HG02610 (cell line): Measurements from ENCODE around the gene CACNA1C.

Experiments used
- ATAC-seq: cut with Tn5 transposase; IDR thresholded peaks from one replicate; pipeline ENCODE4 v1.9.1; 2021; ENCODE audit warnings: mild to moderate bottlenecking, moderate library complexity; ENCODE audit not compliant: unreplicated experiment

Gene CACNA1C

DNA sequence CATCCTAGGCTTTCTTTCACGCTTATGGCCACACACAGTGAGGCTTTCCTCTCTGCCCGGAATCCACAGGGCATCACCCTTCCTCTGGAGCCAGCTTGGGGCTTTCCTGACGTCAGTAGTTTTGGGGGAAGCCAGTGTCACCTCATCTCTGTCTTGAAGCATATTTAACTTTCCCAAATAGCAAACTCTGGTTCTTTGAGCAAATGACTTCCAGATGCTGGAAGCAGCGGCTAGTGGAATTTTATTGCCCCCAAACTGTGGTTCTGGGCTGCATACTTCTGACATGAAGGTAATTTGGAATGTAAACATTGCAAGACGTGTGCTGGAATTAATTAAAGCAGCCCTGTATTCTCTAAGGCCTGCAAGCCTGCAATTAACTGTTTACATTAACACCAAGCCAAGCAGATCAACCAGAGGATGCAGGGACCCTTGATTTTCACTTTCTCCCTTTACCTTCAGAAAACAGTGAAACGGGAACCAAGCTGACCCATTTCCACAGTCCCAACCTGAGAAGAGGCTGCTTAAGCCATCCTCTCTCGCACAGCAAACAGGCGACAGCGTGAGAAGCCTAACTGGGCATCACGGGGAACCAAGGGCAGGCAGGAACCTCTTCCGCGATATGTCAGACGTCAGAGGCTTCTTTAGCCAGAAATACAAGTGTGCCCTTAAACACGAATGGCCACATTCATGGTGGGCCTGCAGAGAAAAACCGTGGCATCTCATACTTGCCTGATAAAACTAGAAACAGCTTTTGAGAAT, 258.4 kb downstream of the CACNA1C start:
- no peak for ATAC-seq

DNA sequence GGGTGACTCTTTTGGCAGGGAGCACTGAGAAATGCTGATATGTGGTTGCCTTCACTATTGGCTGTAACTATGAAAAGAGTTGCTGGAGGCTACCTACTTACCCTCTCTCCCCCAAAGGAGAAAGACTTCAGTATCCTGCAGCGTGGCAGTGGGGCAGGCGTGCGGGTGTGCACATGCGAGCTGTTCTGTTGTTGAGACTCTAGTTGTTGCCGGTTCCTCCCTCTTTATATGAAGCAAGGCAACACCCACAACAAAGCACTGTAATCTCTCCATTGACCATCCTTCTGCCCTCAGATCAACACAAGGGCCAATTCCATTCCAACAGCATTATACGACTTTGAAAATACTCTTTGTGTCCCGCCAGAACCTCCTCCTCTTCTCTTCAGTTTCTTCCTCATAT, 259.4 kb downstream of the CACNA1C start:
- ATAC-seq, result no peak

DNA sequence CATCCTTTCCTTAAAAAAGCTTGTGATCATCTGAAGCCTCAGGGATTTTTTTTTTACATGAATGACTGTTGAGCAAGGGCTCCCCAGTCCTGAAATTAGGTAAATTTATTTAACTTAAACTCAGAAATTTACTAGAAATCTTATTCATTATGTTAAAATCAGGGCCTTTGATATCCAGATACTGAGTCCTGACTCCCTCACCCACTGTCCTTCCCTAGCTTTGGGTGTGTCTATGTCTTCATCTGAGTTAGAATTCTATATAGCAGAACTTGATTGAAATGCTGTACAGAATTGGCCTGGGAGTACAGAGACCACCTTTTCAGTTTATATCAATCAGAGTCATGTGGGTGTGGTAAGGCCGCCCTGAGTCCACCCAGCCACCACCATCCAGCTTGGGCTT, 260.0 kb downstream of the CACNA1C start:
- no peak for ATAC-seq

DNA sequence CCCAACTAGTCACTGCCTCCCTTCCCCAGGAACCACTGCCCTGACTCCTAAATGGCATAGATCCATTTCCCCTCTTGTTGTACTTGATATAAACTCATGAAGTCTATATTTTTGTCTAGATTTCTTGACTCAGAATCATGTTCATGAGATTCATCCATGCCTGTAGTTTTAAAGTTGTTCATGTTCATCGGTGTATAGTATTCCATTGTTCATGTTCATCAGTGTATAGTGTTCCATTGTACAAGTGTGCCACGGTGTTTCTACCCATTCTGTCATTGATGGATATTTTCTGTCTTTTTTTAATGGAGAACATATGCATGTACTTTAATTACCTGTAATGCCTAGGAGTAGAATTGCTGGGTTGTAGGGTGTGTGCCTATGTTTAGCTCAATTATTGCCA, 261.7 kb downstream of the CACNA1C start:
- ATAC-seq, result no peak

DNA sequence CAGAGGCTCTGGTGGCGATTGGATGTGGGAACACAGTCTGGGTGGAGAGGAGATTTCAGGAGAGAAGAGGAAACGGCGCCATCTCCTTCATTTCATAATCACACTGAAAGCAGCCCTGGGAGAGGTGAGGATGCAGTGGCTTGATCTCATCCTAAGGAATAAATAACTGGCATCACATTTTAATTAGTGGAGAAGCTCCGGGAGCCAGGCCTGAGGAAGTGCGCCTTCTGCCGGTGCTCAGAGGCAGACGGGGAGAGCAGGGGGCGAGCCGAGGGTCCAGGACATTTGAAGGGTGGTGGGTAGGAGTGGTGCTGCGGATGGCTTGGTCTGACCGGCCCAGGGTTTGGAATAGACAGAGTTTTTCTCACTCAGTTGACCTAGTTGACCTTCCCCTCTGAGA, 265.0 kb downstream of the CACNA1C start:
- ATAC-seq, result no peak

DNA sequence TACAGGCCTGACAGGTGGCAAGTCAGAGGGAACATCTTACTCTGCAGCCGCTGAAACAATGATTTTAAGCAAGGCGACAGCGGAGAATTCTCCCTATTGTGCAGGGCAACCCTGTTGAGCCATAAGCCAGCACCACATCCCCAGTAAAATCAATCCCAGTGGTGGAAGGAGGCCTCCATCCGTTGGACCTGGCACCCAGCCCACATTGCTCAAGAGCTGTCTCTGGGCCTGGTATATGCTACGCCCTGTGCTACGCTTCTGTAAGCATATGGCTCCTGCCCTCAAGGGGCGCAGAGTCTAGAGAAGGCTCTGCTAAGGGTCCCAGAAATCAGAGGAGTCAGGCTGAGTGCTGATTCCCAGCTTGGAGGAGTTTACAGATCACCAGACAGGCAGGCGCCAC, 265.5 kb downstream of the CACNA1C start:
- ATAC-seq, result no peak

DNA sequence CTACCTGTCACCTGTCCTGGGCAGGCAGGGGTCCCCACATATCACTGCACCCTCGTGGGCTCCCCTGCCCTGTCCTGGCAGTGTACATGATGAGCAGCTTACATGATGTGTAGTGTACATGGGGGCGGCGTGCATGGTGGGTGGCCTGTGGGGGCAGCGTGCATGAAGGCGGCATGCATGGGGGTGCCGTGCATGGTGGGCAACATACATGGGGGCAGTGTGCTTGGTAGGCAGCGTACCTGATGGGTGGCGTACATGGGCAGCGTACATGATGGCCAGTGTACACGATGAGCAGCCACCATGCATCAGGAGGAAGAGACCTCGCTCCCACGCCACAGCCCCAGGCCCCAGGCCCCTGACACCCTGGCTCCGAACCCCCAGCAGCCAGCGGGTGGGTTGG, 266.3 kb downstream of the CACNA1C start:
- ATAC-seq, result no peak

DNA sequence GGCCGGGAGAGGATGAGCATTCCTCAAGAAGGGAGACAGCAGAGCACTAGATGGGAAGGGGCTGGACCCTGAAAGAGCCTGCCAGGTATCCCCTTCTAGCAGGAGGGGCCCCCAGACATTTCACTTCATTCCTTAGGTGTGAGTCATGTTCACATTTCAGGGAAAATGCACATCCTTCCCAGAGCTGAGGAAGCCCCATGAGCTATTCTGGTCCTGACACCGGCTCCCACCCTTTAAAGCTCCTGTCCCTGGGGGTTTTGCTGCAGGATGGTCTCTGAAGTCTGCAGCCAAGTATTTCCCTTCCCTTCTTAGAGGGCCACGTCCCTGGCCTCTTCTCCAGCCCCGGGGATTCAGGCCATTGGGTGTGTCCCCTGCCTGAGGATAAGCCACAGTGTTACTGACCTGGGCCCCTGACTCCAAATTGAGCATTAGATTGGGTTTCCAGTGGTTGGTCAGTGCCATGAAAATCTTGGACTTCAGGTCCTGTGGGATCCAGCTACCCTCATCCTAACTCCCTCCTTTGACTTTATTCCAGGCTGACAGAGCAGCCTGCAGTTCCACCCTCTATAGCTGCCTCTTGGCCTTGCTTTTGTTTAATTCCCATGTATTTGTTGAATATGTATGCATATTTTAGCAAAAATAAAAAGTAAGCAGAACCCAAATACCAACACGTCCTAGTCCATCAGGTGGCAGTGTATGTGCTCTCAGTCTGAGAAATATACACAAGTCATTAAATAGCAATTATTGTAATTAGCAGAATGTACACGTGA, 267.1 kb downstream of the CACNA1C start:
- no peak for ATAC-seq

DNA sequence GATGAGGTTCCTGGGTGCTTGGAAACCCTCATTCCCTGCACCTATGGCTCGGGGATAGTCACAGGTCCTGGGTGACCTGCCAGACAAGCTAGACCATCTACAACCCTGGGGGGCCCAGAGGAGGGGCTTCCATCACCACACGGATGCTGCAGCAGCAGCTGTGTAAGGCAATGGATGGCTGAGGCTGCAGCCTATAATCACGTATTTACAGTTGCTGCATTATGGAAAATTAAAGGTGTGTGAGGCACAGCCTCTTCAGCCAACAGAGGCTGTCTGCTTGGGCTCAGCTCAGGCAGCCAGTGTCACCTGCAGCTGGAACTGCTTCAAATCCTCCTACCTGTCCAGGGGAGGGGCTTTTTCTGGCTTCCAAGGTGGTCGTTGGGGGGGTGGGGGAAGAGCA, 268.1 kb downstream of the CACNA1C start:
- no peak for ATAC-seq

DNA sequence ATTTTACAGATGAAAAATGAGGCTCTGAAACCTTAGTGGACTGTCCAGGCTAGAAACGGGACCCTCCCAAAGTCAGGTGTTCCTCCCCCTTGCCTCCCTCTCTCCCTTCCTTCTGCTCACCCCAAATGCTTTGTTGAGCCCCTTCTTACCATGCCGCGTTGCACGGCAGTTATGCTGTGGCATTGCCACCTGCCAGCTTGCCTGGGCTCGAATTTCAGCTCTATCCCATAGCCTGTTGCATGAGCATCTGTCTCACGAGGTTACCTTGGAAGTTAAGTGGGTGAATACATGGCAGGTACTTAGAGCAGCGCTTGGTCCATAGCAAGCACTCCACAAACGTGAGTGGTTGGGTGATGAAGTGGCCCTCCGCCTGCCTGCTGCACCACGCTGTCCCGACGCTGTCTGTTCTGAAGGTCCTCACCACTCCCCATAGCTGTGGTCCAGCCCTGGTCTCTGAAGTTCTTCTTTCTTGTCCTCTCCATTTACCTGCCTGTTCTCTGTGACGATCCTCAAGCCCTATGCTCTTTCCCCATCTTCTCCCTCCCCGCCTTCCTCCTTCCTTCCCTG, 269.9 kb downstream of the CACNA1C start:
- no peak for ATAC-seq

DNA sequence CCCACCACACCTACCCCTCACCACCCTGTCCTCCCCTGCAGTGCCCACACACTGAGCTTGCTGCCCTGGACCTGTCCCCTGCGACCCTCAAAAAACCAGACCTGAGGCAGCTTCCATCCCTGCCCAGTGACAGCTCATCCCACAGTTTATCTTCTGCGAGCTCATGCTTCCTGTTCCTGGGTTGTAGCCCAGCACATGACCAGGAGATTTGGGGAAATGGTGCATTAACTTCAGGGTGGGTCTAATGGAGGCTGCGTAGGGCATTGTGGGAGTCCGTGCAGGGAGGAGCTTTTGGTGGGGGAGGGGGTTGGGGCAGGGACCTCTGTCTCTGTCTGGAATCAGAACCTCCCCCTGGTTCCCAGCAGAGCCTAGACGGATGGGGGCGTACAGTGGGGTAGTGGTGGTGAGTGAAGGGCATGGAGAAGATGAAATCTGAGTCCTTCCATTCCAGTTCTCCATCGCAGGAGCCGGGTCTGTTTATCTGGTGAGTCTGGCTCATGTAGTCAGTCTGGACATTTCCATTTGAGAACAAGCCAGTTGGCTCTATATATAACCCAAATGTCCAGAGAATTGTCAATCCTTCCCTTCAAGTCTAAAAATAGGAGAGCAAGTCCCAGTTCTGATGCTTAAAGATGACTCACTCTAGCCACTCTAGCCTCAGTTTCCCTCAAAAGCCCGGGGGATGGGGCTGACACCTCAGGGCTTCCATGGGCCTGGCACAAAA, 270.9 kb downstream of the CACNA1C start:
- no peak for ATAC-seq

DNA sequence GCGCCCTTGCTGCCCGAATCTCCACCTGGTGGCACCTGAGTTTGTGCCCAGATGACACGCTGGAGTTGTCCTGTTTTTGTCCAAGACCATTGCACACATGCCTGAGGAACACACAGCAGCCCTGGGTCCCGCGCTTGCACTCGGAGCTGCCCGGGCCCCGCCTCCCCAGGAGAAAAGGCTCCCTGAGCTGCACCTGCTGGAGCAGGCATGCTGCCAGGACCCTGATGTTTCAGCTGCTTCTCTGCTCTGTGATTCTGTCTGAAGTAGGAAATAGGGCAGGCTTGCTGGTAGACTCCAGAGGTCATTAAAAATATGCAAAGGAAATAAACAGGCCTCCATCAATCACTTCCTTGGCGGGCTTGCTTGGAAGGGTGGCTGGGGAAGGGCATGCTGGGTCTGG, 271.6 kb downstream of the CACNA1C start:
- no peak for ATAC-seq

DNA sequence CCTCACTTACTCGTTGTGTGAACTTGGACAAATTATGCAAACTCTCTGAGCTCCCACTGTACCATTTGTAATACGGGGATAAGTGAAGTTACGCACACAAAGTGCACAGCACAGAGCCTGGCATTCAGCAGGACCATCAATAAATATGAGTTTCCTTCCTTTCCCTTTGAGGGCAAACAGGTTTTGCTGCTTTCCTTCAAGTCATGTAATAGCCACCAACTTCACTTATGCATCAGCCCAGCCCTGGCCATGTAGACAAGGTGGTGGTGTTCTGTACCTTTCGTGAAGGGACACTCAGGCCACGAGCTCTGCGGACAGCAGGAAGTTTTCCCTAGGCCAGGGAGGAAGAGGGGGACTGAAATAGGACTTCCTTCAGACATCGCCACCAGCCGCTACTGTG, 272.7 kb downstream of the CACNA1C start:
- ATAC-seq, result no peak

DNA sequence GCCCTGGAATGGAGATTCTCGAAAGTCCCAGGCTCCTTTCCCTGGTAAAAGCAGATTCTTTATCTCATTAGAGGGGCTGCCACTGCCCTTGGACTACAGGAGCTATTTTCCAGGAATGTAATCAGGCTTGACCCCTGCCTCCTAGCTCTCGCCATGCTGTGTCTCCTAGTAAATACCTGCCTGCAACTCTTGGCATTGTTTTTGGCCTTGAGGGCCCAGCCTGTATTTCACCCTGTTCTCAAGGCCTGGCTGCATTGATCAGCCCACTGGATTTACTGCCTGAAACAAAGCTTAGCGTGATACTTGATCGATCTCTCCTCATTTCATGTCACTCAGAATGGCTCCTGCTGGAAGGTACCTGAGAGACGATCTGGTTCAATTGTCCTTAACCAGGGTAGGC, 273.7 kb downstream of the CACNA1C start:
- no peak for ATAC-seq

DNA sequence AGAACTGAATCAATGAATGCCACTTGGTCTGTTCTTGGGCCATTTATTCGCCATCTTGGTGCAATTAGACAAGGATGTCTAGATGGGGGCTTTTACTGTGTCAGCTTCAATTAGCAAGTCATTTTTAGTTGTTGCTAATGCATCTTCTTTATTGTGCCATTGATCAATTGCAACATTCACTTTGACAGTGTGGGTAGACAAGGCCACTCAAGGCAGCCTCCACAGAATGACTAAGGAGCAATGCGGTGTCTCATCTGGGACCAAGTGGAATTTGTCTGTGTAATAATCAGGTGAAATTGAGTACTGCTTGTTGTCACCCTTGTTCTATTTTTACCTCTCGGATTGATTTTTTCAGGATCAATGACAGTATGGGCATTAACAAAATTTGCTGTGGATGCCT, 275.9 kb downstream of the CACNA1C start:
- ATAC-seq, result no peak

DNA sequence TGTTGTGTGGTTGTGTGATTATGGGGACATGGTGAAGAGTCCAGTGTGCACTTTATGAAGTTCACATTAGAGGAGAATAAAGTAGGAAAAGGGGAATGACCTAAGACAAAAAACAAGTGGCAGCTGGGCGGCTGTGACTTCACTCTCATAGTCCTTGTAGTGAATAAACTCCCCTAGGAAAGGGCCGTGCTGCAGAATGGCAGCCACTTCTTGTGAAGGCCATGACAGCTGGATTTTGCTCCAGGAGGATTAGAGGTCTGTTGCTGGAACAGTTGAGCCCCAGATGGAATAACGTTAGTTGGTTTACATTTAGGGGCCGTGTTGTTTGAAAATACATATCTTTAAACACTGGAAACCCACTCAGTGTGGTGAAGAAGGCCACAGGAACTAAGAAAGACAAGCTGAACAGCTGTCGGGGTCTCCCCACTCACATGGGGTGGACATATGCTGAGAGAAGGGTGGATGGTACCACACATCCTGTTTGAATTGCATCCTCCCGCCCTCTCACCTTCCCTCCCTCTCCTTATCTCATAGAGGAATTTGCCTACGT, 276.9 kb downstream of the CACNA1C start:
- no peak for ATAC-seq

DNA sequence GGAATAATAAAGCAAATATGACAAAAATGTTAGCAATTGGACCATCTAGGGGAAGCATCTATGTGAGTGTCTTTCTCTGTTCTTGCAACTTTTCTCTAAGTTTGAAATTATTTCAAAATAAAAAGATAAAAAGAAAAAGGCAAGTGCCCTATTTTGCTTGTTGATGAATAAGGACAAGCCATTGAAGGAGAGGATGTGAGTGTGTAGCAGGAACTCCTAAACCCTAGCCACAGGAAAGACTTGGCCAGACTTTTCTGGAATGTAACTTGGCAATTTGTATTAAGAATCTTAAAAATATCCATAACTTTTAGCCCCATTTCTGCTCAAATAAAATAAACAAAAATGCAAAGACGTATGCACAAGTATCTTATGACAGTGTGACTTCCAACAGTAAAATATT, 279.4 kb downstream of the CACNA1C start:
- no peak for ATAC-seq

DNA sequence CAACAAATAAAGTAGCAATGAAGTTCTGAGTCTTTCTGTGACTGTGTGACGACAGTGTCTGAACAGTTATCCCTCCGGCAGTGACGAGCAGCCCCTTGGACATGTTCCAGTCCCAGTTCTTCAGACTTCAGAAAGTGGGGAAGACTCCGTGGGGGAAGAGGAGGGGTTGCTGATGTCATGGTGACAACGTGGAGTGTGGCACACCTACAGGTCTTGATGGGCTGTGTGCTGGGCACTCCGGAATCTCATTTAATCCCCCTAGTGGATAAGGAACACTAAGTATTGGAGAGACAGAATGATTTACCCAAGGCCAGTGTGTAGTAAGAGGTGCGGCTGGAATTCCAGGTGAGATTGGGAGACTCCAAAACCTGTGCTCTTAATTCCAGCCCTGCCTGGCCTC, 280.2 kb downstream of the CACNA1C start:
- ATAC-seq, result no peak

DNA sequence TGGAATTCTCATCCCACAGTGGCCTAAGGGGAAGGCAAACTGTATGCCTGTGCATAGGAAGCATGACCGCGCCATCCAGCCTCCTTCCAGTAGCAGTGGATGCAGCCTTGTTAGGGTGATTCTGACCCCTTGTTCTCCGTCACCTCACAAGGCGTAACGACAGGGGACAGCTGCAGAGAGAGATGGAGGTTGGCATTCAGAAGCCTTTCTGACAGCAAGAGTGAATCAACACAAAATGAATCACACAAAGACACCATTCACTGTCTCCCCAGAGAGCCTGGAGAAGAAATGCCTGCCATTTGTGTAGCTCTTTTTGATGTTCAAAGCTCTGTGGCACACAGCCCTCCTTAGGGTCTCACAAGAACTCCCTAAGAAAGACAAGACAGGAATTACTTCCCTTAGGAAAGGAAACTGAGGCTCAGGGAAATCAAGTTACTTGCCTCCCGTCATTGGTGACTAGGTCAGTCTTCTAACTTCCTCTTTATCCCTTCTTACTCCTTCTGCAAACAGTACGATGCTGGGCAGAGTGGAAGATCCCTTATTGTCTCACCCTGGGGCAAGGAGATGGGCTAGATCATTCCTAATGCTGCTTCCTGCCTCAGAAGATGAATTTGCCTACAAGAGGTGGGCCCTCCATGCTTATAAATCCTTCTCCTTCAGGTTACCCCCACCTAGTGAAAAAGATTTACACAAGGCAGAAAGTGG, 280.9 kb downstream of the CACNA1C start:
- ATAC-seq, result no peak

DNA sequence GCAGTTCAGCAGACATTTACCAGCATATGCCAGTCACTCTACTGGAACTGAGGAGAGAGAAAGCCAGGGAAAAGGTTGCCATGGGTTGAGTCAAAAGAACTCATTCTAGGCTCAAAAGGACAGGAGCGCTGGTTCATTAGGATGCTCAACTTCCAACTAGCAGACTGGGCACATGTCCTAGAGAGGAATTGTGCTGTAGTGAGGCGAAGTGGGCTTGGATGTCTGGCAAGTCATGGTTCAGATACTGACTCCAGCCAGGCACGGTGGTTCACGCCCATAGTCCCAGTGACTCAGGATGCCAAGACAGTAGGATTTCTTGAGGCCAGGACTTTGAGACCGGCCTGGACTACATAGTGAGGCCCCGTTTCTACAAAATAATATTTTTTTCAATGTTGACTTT, 281.5 kb downstream of the CACNA1C start:
- ATAC-seq, result no peak

DNA sequence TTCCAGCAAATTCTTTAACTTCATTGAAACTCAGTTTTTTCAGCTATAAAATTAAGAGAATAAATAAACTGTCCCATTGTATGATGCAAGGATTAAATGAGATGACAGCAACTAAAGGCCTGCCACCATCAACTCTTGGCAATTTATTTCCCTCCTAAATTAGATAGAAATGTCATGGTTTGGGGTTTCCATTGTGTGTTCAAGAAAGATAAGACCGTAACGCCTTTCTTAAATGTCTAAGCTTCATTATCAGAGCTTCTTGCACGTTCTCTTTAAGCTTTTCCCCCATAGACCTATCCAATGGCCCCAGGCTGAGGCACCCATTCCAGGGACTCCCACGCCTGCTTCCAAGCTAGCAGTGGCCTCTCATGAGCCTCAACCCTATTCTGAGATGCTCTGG, 281.9 kb downstream of the CACNA1C start:
- no peak for ATAC-seq
